RCC 7860 (cell line): ENCODE results near the gene LAMA3.
A peak's percentile ranks its signal among the peaks of the same experiment; 100 is the strongest.

ENCODE experiments used
- DNase-seq: peaks from one replicate; pipeline ENCODE4 v3.0.0-alpha.2; 2015; ENCODE audit warnings: low spot score
- FAIRE-seq: peaks from 2 replicates; lab custom pipeline; 2012; peaks lifted over from hg19 to GRCh38; lab: Jason Lieb, UNC

LAMA3 gene

DNA sequence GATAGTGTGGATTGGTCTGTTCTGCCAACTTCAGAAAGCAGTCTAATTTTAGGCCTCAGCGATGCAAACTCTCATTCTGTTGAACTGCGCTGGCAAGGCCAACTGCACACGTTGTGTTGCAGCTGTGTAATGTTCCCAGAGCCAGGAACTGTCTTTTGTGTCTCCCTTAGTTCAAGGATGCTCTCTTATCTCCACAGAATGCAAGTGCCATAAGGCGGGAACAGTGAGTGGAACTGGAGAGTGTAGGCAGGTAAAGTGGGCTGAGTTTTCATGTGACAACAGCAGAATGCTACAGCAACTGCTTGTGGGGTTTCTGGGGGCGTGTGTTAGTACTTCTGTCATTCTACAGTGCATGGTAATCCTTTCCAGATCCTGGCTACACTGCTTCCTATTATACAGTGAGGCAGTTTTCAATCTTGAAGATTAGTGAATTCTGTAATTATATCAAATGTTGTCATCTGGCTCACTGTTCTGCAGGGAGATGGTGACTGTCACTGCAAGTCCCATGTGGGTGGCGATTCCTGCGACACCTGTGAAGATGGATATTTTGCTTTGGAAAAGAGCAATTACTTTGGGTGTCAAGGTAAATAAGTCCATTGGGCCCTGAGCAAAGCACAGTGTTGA lies 125.8 kb downstream of the LAMA3 start:
- FAIRE-seq (no peak), DNase-seq (no peak)

DNA sequence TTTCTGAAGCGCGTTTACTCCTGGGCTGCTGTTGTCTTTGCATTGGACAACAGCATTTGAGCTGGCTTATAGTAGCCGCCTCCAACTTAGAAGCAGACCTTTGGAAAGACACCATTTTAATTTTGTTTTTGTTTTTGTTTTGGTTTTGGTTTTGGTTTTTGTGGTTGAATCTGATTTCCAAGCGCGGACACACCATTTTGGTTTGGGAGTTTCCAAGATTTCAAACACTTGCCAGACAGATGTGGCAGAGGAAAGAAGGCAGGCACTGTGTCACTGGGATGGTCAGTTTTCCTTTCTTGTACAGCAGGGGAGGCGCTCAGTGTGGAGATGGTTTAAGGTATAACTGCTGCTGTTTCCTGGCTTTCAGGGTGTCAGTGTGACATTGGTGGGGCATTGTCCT lies 126.8 kb downstream of the LAMA3 start:
- DNase-seq = no peak
- no peak for FAIRE-seq

DNA sequence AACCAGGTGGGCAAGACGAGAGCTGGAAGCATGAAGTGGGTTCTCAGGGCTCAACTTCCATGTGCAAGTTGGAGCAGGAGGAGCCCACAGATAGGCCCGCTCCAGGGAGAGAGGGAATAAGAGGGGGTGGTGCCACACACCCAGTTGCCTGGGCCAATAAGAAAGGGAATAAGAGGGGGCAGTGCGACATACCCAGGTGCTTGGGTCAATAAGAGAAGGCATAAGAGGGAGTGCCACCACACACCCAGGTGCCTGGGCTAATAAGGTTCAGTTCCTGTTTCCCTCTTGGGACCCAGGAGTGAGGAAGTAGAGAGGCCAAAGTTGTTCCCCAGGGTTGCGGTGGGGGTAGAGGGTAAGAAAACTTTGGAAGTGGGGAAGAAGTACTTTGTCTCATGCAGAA lies 127.5 kb downstream of the LAMA3 start:
- no peak for DNase-seq
- FAIRE-seq = no peak

GRCh38 chr18:23819001-23819400 lies 129.7 kb downstream of the LAMA3 start:
- DNase-seq (no peak), FAIRE-seq (no peak)

GRCh38 chr18:23822590-23823385 lies 133.5 kb downstream of the LAMA3 start:
- DNase-seq (peak; percentile 90), FAIRE-seq (peak; percentile 92)

- DNase-seq (peak; percentile 13), FAIRE-seq (no peak)
Measured at GRCh38 chr18:23824240-23824639, 135.0 kb downstream of the LAMA3 start.

- FAIRE-seq (peak; percentile 81), DNase-seq (peak; percentile 62)
Measured at GRCh38 chr18:23824669-23825068, 135.4 kb downstream of the LAMA3 start.

DNA sequence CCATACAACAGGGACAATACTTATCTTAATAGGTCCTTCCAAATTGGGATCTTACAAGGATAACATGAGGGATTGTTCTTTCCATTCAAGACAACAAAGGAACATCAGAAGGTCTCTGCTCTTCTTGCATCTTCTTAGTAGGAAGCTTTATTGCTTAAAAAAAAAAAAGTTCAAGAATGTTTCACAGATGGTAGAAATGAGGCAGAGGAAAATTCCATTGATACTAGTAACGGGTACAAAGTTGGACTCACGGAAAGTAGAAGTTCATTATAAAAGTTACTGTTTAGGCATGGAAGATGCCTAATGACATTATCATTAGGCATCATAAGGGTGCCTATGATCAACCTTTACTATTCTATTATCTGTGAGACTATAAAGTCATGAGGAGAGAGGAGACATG lies 136.2 kb downstream of the LAMA3 start:
- DNase-seq = no peak

GRCh38 chr18:23825978-23826405 lies 136.7 kb downstream of the LAMA3 start:
- peak; percentile 92 for DNase-seq
- FAIRE-seq = peak; percentile 96

More for the DNA sequence above, 136.2 kb downstream of the LAMA3 start:
- no peak for FAIRE-seq

- DNase-seq (no peak), FAIRE-seq (no peak)
Measured at GRCh38 chr18:23826850-23827620, 137.8 kb downstream of the LAMA3 start.

GRCh38 chr18:23827681-23828080 lies 138.4 kb downstream of the LAMA3 start:
- FAIRE-seq = peak; percentile 78
- peak; percentile 85 for DNase-seq

DNA sequence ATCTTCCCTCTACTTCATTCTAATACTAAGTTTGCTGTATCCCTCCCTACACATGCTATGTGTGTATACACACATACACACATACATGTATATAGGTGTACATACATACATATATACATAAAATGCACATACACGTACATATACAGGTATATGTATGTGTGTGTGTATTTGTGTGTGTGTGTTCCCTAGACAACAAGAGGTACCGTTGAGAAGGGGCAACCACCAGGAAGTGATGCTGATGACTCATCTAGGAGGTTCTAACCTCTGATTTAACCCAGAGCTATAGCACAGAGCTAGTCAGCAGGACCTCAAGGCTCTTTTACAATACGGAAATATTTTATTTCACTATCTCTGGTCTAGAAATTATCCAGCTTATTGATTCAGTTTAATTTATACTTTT lies 139.2 kb downstream of the LAMA3 start:
- DNase-seq (peak; percentile 97), FAIRE-seq (peak; percentile 87)

DNA sequence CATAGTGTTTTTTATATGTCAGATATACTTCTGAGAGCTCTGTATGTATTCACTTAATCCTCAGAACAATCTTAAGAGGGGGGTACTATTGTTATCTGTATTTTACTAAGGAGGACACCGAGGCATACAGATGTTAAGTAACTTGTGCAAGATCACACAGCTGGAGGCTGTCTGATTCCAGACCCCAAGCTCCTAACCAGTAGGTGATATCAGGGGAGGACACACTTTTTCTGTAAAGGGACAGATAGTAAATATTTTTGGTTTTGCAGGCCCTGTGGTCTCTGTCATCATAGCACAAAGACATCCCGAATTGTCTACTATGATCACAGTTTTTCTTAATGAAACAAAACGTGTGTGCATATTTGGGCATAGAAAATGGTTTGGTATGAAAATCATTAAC lies 143.7 kb downstream of the LAMA3 start:
- DNase-seq = no peak
- FAIRE-seq = no peak

GRCh38 chr18:23833714-23834113 lies 144.5 kb downstream of the LAMA3 start:
- DNase-seq (no peak), FAIRE-seq (no peak)

DNA sequence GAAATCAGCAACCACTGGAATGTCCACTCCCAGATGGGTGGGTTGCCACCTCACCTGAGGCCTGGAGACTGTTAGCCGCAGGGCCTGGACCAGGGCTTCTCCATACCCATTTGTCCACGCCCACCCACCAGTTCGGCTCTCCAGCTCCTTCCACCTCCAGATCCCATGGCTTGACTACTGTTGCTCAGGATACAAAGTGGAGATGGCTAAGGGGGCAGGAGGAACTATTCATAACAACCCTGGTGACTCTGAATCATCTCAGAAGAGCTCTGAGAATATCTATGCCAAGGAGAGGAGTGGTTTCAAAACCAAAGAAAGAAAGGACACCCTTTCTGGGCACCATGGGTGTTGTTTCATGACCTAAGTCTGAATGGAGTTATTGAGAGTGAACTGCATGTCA lies 145.8 kb downstream of the LAMA3 start:
- no peak for DNase-seq
- no peak for FAIRE-seq

GRCh38 chr18:23835506-23835905 lies 146.3 kb downstream of the LAMA3 start:
- FAIRE-seq (no peak), DNase-seq (no peak)

GRCh38 chr18:23837591-23837990 lies 148.3 kb downstream of the LAMA3 start:
- peak; percentile 49 for DNase-seq
- peak; percentile 48 for FAIRE-seq

DNA sequence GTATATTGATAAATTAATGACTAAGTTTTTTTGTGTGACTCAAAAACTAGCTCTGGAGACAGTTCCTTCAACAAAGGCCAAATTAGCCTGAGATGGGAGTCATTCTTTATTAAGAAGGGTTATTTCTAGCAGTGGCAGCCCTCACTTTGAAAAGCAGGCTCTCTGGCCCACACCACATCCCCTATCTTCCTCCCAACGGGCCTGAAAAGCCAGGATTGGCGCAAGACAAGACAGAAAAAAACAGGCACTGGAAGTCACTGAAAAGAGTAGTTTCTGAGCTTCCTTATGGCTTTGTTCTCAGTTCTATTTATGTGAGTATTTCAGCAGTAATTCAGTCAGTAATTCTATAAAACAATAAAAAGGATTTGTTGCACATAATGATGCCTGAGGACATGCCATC lies 149.0 kb downstream of the LAMA3 start:
- FAIRE-seq (no peak), DNase-seq (no peak)

DNA sequence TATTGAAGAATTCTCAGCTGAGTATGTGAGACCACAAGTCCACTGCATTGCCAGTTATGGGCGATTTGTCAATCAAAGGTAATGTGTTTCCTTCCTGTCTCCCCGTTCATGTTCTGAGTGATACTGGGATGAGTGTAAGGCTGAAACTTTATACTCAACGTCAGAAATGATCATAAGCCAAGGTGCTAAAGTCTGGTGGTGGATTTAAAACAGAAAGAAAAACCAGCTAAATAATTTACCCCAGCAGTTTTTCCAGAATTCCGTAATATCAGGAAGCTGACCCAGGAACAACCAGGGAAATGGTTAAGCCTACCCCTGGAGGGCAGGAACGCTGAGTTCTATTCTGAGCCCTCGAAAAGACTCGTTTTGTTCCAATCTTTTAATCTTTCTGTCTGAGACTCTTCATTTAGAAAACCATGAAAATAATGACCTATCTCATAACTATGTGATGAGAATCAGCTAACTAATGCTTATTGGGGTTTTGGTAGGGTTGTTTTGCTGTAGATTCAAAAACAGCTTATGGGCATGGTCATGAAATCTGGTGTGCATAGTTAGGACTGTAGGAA lies 149.6 kb downstream of the LAMA3 start:
- no peak for DNase-seq
- FAIRE-seq = no peak

GRCh38 chr18:23842305-23842704 lies 153.1 kb downstream of the LAMA3 start:
- DNase-seq (no peak), FAIRE-seq (no peak)

GRCh38 chr18:23844991-23845680 lies 155.9 kb downstream of the LAMA3 start:
- FAIRE-seq (no peak), DNase-seq (peak; percentile 37)
